SK-N-MC (cell line): ENCODE measurements around the gene PLPPR1.

Source experiments
- EZH2 ChIP-seq: fragments of 200-600 bp; sonication (generic); IDR thresholded peaks from one replicate; pipeline ENCODE4 v1.6.1; 2017; ENCODE audit warnings: antibody characterized with exemption
- FOXP2 ChIP-seq: optimal IDR thresholded peaks from 2 replicates; pipeline ENCODE3; 2011; ENCODE audit warnings: mild to moderate bottlenecking, moderate library complexity; ENCODE audit not compliant: insufficient read depth; ENCODE audit errors: extremely low read length, control extremely low read depth
- POLR2AphosphoS5 ChIP-seq: IDR thresholded peaks from 2 replicates; pipeline ENCODE4 v1.6.1; 2012; ENCODE audit warnings: mild to moderate bottlenecking, low read depth, low read length, borderline replicate concordance

DNA sequence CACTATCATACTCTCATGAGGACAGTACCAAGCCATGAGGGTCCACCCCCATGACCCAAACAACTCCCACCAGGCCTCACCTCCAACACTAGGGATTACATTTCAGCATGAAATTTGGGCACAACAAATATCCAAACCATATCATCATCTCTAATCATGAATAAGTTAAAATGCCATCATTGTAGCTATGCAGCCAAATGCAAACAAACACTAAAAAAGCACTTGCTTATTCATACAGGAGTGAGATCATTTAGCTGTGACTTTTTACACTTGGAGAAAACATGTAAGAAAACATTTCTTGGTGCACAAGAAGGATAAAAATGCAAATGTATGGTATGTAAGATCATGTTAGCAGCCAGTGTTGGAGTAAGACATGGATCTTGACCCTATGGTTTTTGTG, 332.1 kb downstream of the PLPPR1 start:
- TF ChIP-seq EZH2 (no peak), POLR2AphosphoS5 (no peak), FOXP2 (no peak)
